ENCODE data around the gene FGR.
"Not testable (repeated sequence)": the region's sequence is repeated elsewhere in the genome, so short reads cannot be mapped to it uniquely, and the experiment has no call there.

FGR gene

GRCh38 chr1:27634985-27635367, at the start of gene FGR:
TSS of gene FGR (minus strand) at chr1:27635185. CDS start at chr1:27623916, 11,269 bp downstream.
- no peak for DNase-seq

- DNase-seq = no peak
Observed at GRCh38 chr1:27684176-27684575, 49.2 kb upstream of the FGR start.

- no peak for DNase-seq
Observed at GRCh38 chr1:27682351-27682944, 47.5 kb upstream of the FGR start.

GRCh38 chr1:27681580-27681979, 46.6 kb upstream of the FGR start:
- DNase-seq = not testable (repeated sequence)

- not testable (repeated sequence) for DNase-seq
Observed at GRCh38 chr1:27680225-27680791, 45.3 kb upstream of the FGR start.

GRCh38 chr1:27678747-27679146, 43.8 kb upstream of the FGR start:
- DNase-seq = no peak

- no peak for DNase-seq
Observed at GRCh38 chr1:27676410-27676809, 41.4 kb upstream of the FGR start.

- no peak for DNase-seq
Observed at GRCh38 chr1:27672750-27673112, 37.7 kb upstream of the FGR start.

GRCh38 chr1:27671964-27672749, 37.2 kb upstream of the FGR start, which contains the start of gene IFI6:
TSS of gene IFI6 (minus strand) at chr1:27672192. CDS start at chr1:27669314, 2,878 bp downstream.
- peak; percentile 41 to 96 (median 86) for DNase-seq

- no peak for DNase-seq
Observed at GRCh38 chr1:27669876-27670275, 34.9 kb upstream of the FGR start.

- peak in 51 of 58 donors; percentile 8 to 80 (median 47) for DNase-seq
Observed at GRCh38 chr1:27668808-27669723, 34.1 kb upstream of the FGR start.

GRCh38 chr1:27668121-27668807, 33.3 kb upstream of the FGR start:
- no peak for DNase-seq

GRCh38 chr1:27666791-27667254, 31.8 kb upstream of the FGR start:
- DNase-seq = no peak

GRCh38 chr1:27666294-27666693, 31.3 kb upstream of the FGR start:
- DNase-seq = no peak

GRCh38 chr1:27665016-27665651, 30.1 kb upstream of the FGR start:
- DNase-seq = no peak

GRCh38 chr1:27664291-27664690, 29.3 kb upstream of the FGR start:
- no peak for DNase-seq

GRCh38 chr1:27662707-27663393, 27.9 kb upstream of the FGR start:
- DNase-seq = peak in 56 of 58 donors; percentile 12 to 91 (median 68)

GRCh38 chr1:27662261-27662660, 27.3 kb upstream of the FGR start:
- DNase-seq = peak in 11 of 58 donors; percentile 3 to 27 (median 10)

GRCh38 chr1:27661412-27662075, 26.6 kb upstream of the FGR start:
- DNase-seq = no peak

All from anterior cingulate cortex (tissue), 58 donors.